ENCODE data around the gene SH3RF3.

SH3RF3 gene

GRCh38 chr2:109533823-109534222 is 404.8 kb downstream of the SH3RF3 start:
- TF ChIP-seq POLR2AphosphoS5 (IDR thresholded peaks at IDR 0.05; ENCODE audit: low read depth, low read length) = no peak
- TF ChIP-seq TAF1 (IDR thresholded peaks at IDR 0.05; ENCODE audit: borderline replicate concordance, insufficient read depth, low read length) = no peak

GRCh38 chr2:109535217-109535946 is 406.4 kb downstream of the SH3RF3 start:
- TF ChIP-seq POLR2AphosphoS5 (IDR thresholded peaks at IDR 0.05; ENCODE audit: low read depth, low read length) = no peak

GRCh38 chr2:109537565-109538222 is 408.7 kb downstream of the SH3RF3 start:
- TF ChIP-seq TAF1 (IDR thresholded peaks at IDR 0.05; ENCODE audit: borderline replicate concordance, insufficient read depth, low read length) (no peak), FOXP2 (optimal IDR thresholded peaks at IDR 0.05; ENCODE audit: borderline replicate concordance, extremely low read depth, extremely low read length, insufficient read depth) (no peak), POLR2AphosphoS5 (IDR thresholded peaks at IDR 0.05; ENCODE audit: low read depth, low read length) (no peak), REST (IDR thresholded peaks at IDR 0.05; ENCODE audit: insufficient read depth in 1 of 2, low read depth in 2 of 2, low read length in 2 of 2) (no peak), SIN3A (IDR thresholded peaks at IDR 0.05; ENCODE audit: borderline replicate concordance, insufficient read depth, low read length) (no peak)

- TF ChIP-seq SIN3A (IDR thresholded peaks at IDR 0.05; ENCODE audit: borderline replicate concordance, insufficient read depth, low read length) (no peak), POLR2AphosphoS5 (IDR thresholded peaks at IDR 0.05; ENCODE audit: low read depth, low read length) (no peak), TAF1 (IDR thresholded peaks at IDR 0.05; ENCODE audit: borderline replicate concordance, insufficient read depth, low read length) (no peak), FOXP2 (optimal IDR thresholded peaks at IDR 0.05; ENCODE audit: borderline replicate concordance, extremely low read depth, extremely low read length, insufficient read depth) (no peak), REST (IDR thresholded peaks at IDR 0.05; ENCODE audit: insufficient read depth in 1 of 2, low read depth in 2 of 2, low read length in 2 of 2) (no peak)
Observed at GRCh38 chr2:109538546-109538945, 409.5 kb downstream of the SH3RF3 start.

- TF ChIP-seq POLR2AphosphoS5 (IDR thresholded peaks at IDR 0.05; ENCODE audit: low read depth, low read length) = no peak
- no peak for TF ChIP-seq SIN3A (IDR thresholded peaks at IDR 0.05; ENCODE audit: borderline replicate concordance, insufficient read depth, low read length)
- TF ChIP-seq FOXP2 (optimal IDR thresholded peaks at IDR 0.05; ENCODE audit: borderline replicate concordance, extremely low read depth, extremely low read length, insufficient read depth) = no peak
- TF ChIP-seq TAF1 (IDR thresholded peaks at IDR 0.05; ENCODE audit: borderline replicate concordance, insufficient read depth, low read length) = no peak
- no peak for TF ChIP-seq REST (IDR thresholded peaks at IDR 0.05; ENCODE audit: insufficient read depth in 1 of 2, low read depth in 2 of 2, low read length in 2 of 2)
Observed at GRCh38 chr2:109542384-109542783, 413.4 kb downstream of the SH3RF3 start.
